RKO (cell line): ENCODE measurements around the gene MSI2.

ENCODE experiments used
- DNase-seq: peaks from one replicate; pipeline ENCODE4 v3.0.0-alpha.2; 2016; ENCODE audit warnings: low spot score

The MSI2 gene

GRCh38 chr17:57684711-57685498 is 428.6 kb downstream of the MSI2 start:
- DNase-seq = no peak

- no peak for DNase-seq
Observed at GRCh38 chr17:57685499-57686132, 429.3 kb downstream of the MSI2 start.

- DNase-seq = no peak
Observed at GRCh38 chr17:57687642-57688041, 431.3 kb downstream of the MSI2 start.

GRCh38 chr17:57689254-57689653 is 432.9 kb downstream of the MSI2 start:
- no peak for DNase-seq

- no peak for DNase-seq
Observed at GRCh38 chr17:57691939-57692338, 435.6 kb downstream of the MSI2 start.

- no peak for DNase-seq
Observed at GRCh38 chr17:57692770-57693169, 436.4 kb downstream of the MSI2 start.

GRCh38 chr17:57694051-57694450 is 437.7 kb downstream of the MSI2 start:
- DNase-seq = no peak

GRCh38 chr17:57696050-57696449 is 439.7 kb downstream of the MSI2 start:
- no peak for DNase-seq

- no peak for DNase-seq
Observed at GRCh38 chr17:57697197-57697596, 440.9 kb downstream of the MSI2 start.

- DNase-seq = no peak
Observed at GRCh38 chr17:57697891-57698711, 441.8 kb downstream of the MSI2 start.

GRCh38 chr17:57699751-57700219 is 443.5 kb downstream of the MSI2 start:
- no peak for DNase-seq

GRCh38 chr17:57701124-57701523 is 444.8 kb downstream of the MSI2 start:
- no peak for DNase-seq

- no peak for DNase-seq
Observed at GRCh38 chr17:57703273-57703672, 446.9 kb downstream of the MSI2 start.

- no peak for DNase-seq
Observed at GRCh38 chr17:57704448-57704847, 448.1 kb downstream of the MSI2 start.

- no peak for DNase-seq
Observed at GRCh38 chr17:57705921-57706695, 449.8 kb downstream of the MSI2 start.

GRCh38 chr17:57706761-57707160 is 450.4 kb downstream of the MSI2 start:
- DNase-seq = no peak

GRCh38 chr17:57707892-57708291 is 451.6 kb downstream of the MSI2 start:
- DNase-seq = no peak

- DNase-seq = peak; percentile 24
Observed at GRCh38 chr17:57708410-57708809, 452.1 kb downstream of the MSI2 start.

- DNase-seq = no peak
Observed at GRCh38 chr17:57713140-57713539, 456.8 kb downstream of the MSI2 start.

- no peak for DNase-seq
Observed at GRCh38 chr17:57714665-57715180, 458.4 kb downstream of the MSI2 start.

GRCh38 chr17:57715981-57716380 is 459.7 kb downstream of the MSI2 start:
- no peak for DNase-seq

- no peak for DNase-seq
Observed at GRCh38 chr17:57718878-57719277, 462.6 kb downstream of the MSI2 start.
